ENCODE data around the gene FCER2.

FCER2 gene

DNA sequence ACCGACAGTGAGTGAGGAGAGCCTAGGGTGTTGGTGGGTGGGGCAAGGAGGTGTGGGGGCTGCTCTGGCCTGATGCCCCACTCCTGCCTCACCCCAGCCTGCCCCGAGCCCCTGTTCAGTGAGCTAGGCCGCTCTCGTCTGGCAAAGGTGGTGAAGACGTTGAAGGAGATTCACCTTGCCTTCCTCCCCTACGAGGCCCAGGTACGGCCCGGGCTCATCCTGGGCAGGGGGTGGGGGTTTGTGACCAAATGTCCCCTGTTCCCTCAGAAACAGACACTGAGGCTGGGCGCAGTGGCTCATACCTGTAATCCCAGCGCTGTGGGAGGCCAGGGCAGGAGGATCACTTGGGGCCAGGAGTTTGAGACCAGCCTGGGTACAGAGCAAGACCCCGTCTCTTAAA, 61.1 kb downstream of the FCER2 start:
- peaks cover 9% of the 10 kb centered on the region for H3K36me3 ChIP-seq (ENCODE audit: insufficient read depth, low read length)
- TF ChIP-seq, protein P1, sequence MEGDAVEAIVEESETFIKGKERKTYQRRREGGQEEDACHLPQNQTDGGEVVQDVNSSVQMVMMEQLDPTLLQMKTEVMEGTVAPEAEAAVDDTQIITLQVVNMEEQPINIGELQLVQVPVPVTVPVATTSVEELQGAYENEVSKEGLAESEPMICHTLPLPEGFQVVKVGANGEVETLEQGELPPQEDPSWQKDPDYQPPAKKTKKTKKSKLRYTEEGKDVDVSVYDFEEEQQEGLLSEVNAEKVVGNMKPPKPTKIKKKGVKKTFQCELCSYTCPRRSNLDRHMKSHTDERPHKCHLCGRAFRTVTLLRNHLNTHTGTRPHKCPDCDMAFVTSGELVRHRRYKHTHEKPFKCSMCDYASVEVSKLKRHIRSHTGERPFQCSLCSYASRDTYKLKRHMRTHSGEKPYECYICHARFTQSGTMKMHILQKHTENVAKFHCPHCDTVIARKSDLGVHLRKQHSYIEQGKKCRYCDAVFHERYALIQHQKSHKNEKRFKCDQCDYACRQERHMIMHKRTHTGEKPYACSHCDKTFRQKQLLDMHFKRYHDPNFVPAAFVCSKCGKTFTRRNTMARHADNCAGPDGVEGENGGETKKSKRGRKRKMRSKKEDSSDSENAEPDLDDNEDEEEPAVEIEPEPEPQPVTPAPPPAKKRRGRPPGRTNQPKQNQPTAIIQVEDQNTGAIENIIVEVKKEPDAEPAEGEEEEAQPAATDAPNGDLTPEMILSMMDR (IDR thresholded peaks at IDR 0.05; ENCODE audit: low read length) = no peak
- TF ChIP-seq EZH2 (IDR thresholded peaks at IDR 0.05; ENCODE audit: borderline replicate concordance, low read length) = no peak
- no peak overlapping the region for H3K4me2 ChIP-seq (ENCODE audit: low read length)

DNA sequence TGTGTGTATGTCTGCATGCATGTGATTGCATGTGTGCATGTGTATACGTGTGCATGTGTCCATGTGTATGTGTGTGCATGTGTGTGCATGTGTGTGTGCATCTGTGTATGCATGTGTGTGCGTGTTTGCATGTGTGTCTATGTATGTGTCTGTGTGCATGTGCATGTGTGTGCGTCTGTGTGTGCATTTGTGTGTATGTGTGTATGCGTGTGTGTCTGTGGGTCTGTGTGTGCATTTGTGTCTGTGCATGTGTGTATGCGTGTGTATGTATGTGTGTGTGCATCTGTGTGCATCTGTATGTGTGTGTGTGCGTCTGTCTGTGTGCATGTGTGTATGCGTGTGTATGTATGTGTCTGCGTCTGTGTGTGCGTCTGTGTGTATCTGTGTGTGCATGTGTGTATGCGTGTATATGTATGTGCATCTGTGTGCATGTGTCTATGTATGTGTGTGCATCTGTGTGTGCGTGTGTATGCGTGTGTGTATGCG, 62.0 kb downstream of the FCER2 start:
- Histone ChIP-seq H3K4me2 (ENCODE audit: low read length) (no peak overlapping the region), H3K4me1 (ENCODE audit: insufficient read depth, low read length, severe bottlenecking) (peaks cover 13% of the 10 kb centered on the region), H3K4me3 (ENCODE audit: low read depth, low read length, poor library complexity, severe bottlenecking) (no peak overlapping the region), H3K9me3 (ENCODE audit: low read length) (no peaks in the 10 kb centered on the region), H3K9ac (ENCODE audit: low read length) (no peak overlapping the region), H3K9me2 (ENCODE audit: low read depth, low read length) (no peaks in the 10 kb centered on the region), H3F3A (ENCODE audit: insufficient read depth, low read length) (no peaks in the 10 kb centered on the region; the same call in 1 of the 2 replicates), H2AFZ (ENCODE audit: low read length) (no peak overlapping the region), H3K27ac (ENCODE audit: low read depth, low read length, poor library complexity, severe bottlenecking) (no peak overlapping the region), H3K79me2 (ENCODE audit: insufficient read depth, low read length) (no peaks in the 10 kb centered on the region), H3K36me3 (ENCODE audit: insufficient read depth, low read length) (peaks cover 6% of the 10 kb centered on the region), H3K27me3 (ENCODE audit: insufficient read depth, low read length) (no peaks in the 10 kb centered on the region), H4K20me1 (ENCODE audit: insufficient read depth, low read length) (no peaks in the 10 kb centered on the region)
- no peak for TF ChIP-seq EZH2 (IDR thresholded peaks at IDR 0.05; ENCODE audit: borderline replicate concordance, low read length)
- TF ChIP-seq, protein P1 (IDR thresholded peaks at IDR 0.05; ENCODE audit: low read length) = no peak

More for the DNA sequence above, 61.1 kb downstream of the FCER2 start:
- Histone ChIP-seq H3K79me2 (ENCODE audit: insufficient read depth, low read length) (no peaks in the 10 kb centered on the region), H3F3A (ENCODE audit: insufficient read depth, low read length) (no peaks in the 10 kb centered on the region; the same call in 1 of the 2 replicates), H4K20me1 (ENCODE audit: insufficient read depth, low read length) (no peaks in the 10 kb centered on the region), H3K27me3 (ENCODE audit: insufficient read depth, low read length) (no peaks in the 10 kb centered on the region), H2AFZ (ENCODE audit: low read length) (no peak overlapping the region), H3K4me3 (ENCODE audit: low read depth, low read length, poor library complexity, severe bottlenecking) (no peak overlapping the region), H3K9me2 (ENCODE audit: low read depth, low read length) (no peaks in the 10 kb centered on the region), H3K9ac (ENCODE audit: low read length) (no peak overlapping the region), H3K4me1 (ENCODE audit: insufficient read depth, low read length, severe bottlenecking) (peaks cover 13% of the 10 kb centered on the region), H3K27ac (ENCODE audit: low read depth, low read length, poor library complexity, severe bottlenecking) (no peak overlapping the region), H3K9me3 (ENCODE audit: low read length) (no peaks in the 10 kb centered on the region)

DNA sequence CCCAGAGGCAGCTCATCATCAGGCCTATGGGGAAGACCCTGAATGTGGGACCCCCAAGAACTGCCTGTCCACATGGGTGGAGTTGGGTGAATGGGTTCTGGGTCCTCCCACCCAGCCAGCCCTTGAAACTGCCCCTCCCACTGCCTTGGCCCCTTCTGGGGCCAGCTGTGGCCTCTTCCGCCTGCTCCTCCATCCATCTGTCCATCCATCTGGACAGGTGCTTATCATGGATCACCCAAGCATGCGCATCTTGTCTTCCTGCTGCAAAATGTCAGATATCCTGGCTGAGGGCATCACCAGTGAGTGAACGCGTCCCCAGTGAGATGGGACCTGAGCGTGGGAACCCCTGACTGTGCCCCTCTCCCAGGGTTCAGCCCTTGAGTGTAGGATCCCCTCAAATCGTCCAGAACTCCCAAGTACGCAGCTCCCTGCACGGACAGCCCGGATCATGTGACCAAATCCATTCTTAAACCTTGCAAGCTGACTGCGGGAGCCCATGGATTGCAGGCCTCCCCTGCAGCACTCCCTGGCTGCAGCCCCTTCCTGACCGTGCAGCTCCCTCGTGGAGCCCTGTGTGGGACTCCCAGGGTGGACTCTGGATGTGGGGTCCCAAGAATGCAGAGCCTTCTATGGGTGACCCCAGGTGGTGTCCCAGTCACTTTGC, 63.0 kb downstream of the FCER2 start:
- H3K36me3 ChIP-seq (ENCODE audit: insufficient read depth, low read length) = no peaks in the 10 kb centered on the region
- H4K20me1 ChIP-seq (ENCODE audit: insufficient read depth, low read length) = no peaks in the 10 kb centered on the region
- no peaks in the 10 kb centered on the region for H3K27me3 ChIP-seq (ENCODE audit: insufficient read depth, low read length)
- no peak overlapping the region for H3K27ac ChIP-seq (ENCODE audit: low read depth, low read length, poor library complexity, severe bottlenecking)
- H3K9me3 ChIP-seq (ENCODE audit: low read length) = no peaks in the 10 kb centered on the region
- H3K9ac ChIP-seq (ENCODE audit: low read length) = no peak overlapping the region
- H3K79me2 ChIP-seq (ENCODE audit: insufficient read depth, low read length) = no peaks in the 10 kb centered on the region
- H3K4me2 ChIP-seq (ENCODE audit: low read length) = no peak overlapping the region
- H3K9me2 ChIP-seq (ENCODE audit: low read depth, low read length) = no peaks in the 10 kb centered on the region
- no peak overlapping the region for H3K4me3 ChIP-seq (ENCODE audit: low read depth, low read length, poor library complexity, severe bottlenecking)
- peaks cover 13% of the 10 kb centered on the region for H3K4me1 ChIP-seq (ENCODE audit: insufficient read depth, low read length, severe bottlenecking)
- H2AFZ ChIP-seq (ENCODE audit: low read length) = no peak overlapping the region
- no peaks in the 10 kb centered on the region; the same call in 1 of the 2 replicates for H3F3A ChIP-seq (ENCODE audit: insufficient read depth, low read length)
- no peak for TF ChIP-seq EZH2 (IDR thresholded peaks at IDR 0.05; ENCODE audit: borderline replicate concordance, low read length)
- TF ChIP-seq, protein P1 (IDR thresholded peaks at IDR 0.05; ENCODE audit: low read length) = no peak
